Nephron (organoid): ENCODE data around the gene CDH13.

Experiments
- H3K27ac Mint-ChIP-seq, 3 experiments: 2 replicates each; pipeline ENCODE4 v1.8.0; 2020; ENCODE audit warnings: mixed read lengths in 3 of 3, mild to moderate bottlenecking in 2 of 3, moderate library complexity in 1 of 3
- H3K27me3 Mint-ChIP-seq: 2 replicates; pipeline ENCODE4 v1.8.0; 2021; ENCODE audit warnings: low read depth, mild to moderate bottlenecking, moderate library complexity, mixed read lengths
- H3K36me3 Mint-ChIP-seq: 2 replicates; pipeline ENCODE4 v1.8.0; 2020; ENCODE audit warnings: low read depth, mixed read lengths
- H3K4me1 Mint-ChIP-seq: 2 replicates; pipeline ENCODE4 v1.8.0; 2020; ENCODE audit warnings: mixed read lengths
- H3K4me3 Mint-ChIP-seq, 3 experiments: 2 replicates each; pipeline ENCODE4 v1.8.0; 2020; ENCODE audit warnings: mild to moderate bottlenecking in 3 of 3, mixed read lengths in 3 of 3, moderate library complexity in 2 of 3
- H3K9me3 Mint-ChIP-seq: 2 replicates; pipeline ENCODE4 v1.8.0; 2020; ENCODE audit warnings: mixed read lengths
- TF ChIP-seq, protein P1 (sequence below), 3 experiments: fragments of 200-600 bp; sonication (generic); IDR thresholded peaks; one replicate each; pipeline ENCODE4 v1.5.0; 2021; ENCODE audit warnings: antibody characterized with exemption in 3 of 3; ENCODE audit not compliant: unreplicated experiment in 3 of 3

Gene CDH13

DNA sequence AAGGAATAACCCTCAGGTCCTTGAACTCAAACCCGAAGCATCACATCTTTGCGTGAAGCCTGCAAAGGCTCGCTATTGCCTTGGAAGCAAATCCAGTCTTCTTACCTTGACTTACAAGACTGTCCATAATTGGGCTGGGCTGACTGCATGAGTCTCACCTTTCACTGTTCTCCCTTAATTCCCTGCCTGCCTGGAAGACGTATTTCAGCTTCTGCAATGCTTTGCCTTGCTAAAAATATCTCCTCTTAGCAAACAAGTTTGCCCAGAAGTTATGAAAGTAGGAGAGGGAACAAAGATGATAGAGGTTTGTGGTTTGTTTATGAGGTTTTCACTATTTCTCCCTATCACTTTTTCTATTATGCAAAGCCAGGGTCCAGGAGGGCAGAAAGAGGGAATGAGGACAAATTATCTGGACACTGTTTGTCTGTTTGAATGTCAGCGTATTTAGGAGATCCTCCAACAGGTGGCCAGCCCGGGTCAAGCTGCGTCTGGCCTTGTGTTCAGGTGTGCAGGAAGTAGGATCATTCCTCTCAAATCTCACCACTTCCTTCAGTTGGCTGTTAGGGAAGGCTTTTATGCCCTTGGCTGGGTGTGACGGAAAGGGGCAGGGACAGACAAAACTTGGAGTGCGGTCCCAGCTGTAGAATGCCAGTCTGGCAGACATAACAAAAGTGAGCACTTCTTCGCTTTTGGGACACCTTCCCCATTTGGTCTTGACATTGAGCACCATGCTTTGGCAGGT is 488.9 kb downstream of the CDH13 start:
- H3K4me3 Mint-ChIP-seq: no peak overlapping the region
- peaks cover 26% of the 10 kb centered on the region for H3K4me1 Mint-ChIP-seq
- no peaks in the 10 kb centered on the region for H3K9me3 Mint-ChIP-seq
- H3K36me3 Mint-ChIP-seq: no peaks in the 10 kb centered on the region
- no peak overlapping the region for H3K27ac Mint-ChIP-seq
- TF ChIP-seq, protein P1, sequence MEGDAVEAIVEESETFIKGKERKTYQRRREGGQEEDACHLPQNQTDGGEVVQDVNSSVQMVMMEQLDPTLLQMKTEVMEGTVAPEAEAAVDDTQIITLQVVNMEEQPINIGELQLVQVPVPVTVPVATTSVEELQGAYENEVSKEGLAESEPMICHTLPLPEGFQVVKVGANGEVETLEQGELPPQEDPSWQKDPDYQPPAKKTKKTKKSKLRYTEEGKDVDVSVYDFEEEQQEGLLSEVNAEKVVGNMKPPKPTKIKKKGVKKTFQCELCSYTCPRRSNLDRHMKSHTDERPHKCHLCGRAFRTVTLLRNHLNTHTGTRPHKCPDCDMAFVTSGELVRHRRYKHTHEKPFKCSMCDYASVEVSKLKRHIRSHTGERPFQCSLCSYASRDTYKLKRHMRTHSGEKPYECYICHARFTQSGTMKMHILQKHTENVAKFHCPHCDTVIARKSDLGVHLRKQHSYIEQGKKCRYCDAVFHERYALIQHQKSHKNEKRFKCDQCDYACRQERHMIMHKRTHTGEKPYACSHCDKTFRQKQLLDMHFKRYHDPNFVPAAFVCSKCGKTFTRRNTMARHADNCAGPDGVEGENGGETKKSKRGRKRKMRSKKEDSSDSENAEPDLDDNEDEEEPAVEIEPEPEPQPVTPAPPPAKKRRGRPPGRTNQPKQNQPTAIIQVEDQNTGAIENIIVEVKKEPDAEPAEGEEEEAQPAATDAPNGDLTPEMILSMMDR (IDR thresholded peaks at IDR 0.05; ENCODE audit: unreplicated experiment in 3 of 3): no peak
- H3K27me3 Mint-ChIP-seq: peaks cover 20% of the 10 kb centered on the region

DNA sequence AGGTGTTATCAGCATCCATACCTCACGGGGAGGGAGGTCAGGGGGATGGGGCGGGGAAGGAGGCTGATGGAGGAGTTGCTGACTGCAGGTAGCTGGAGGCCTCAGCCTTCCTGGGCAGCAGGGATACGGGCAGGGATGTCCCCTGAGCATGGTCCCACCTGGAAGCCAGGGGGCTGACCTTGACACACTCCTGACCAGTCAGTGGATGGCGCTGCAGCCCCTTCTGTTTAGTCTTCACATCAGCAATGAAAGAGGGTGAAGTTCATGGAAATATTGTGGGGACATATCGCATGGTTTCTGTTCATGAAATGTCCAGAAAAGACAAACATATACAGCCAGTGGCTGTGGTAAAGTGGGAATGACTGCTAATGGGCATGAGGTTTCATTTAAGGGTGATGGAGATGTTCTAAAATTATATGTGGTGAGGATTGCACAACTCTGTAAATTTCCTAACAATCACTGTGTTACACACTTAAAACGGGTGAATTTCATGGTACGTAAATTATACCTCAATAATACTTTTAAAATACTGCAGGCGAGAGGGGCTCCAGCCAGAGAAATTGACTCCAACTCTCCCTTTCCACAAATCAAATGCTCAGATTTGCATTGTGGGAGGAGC is 489.6 kb downstream of the CDH13 start:
- Mint-ChIP-seq H3K4me1 (peaks cover 26% of the 10 kb centered on the region), H3K4me3 (no peak overlapping the region), H3K36me3 (no peaks in the 10 kb centered on the region), H3K9me3 (no peaks in the 10 kb centered on the region), H3K27ac (no peak overlapping the region), H3K27me3 (peaks cover 20% of the 10 kb centered on the region)
- TF ChIP-seq, protein P1 (IDR thresholded peaks at IDR 0.05; ENCODE audit: unreplicated experiment in 3 of 3): no peak

DNA sequence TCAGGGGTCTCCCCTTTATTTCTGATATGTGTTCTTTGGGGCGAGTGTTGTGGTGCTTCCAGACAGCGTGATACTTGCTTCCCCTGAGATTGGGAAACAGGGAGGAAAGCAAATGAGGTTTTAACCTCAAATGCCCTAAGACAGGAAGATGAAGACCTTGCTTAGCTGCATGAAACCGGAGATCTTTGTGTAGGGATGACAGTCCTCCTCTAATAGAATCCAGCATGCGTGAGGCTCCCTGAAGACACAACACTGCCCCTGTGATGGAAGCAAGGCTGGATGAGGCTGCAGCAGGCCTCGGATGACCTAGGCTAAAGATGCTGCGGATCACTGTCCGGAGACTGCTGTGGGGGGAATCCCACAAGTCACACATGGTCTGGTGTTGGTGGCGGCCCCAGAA is 491.0 kb downstream of the CDH13 start:
- H3K9me3 Mint-ChIP-seq: no peaks in the 10 kb centered on the region
- no peaks in the 10 kb centered on the region for H3K36me3 Mint-ChIP-seq
- no peak overlapping the region for H3K4me3 Mint-ChIP-seq
- peaks cover 16% of the 10 kb centered on the region for H3K27me3 Mint-ChIP-seq
- peaks cover 18% of the 10 kb centered on the region for H3K4me1 Mint-ChIP-seq
- H3K27ac Mint-ChIP-seq: no peak overlapping the region
- TF ChIP-seq, protein P1 (IDR thresholded peaks at IDR 0.05; ENCODE audit: unreplicated experiment in 3 of 3): no peak

DNA sequence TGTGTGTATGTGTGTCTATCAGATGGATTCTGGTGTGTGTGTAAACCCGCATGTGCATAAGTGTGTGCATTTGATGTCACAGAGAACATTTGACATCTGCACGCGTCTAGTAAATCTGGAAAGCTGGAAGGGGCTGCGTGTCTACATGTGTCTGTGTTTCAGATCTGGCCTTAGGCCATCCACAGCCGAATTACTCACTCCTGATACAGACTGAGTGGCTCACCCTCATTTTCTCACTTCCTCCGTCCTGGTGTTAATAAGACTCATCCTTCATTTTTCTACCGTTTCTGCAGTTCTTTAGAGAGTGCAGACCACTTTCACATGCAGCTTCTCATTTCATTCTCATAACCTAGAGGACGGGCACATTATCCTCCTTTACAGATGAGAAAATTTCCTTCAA is 491.6 kb downstream of the CDH13 start:
- H3K27me3 Mint-ChIP-seq: peaks cover 14% of the 10 kb centered on the region
- no peak overlapping the region for H3K27ac Mint-ChIP-seq
- H3K9me3 Mint-ChIP-seq: no peaks in the 10 kb centered on the region
- no peak overlapping the region for H3K4me3 Mint-ChIP-seq
- TF ChIP-seq, protein P1 (IDR thresholded peaks at IDR 0.05; ENCODE audit: unreplicated experiment in 3 of 3): no peak
- no peaks in the 10 kb centered on the region for H3K36me3 Mint-ChIP-seq
- H3K4me1 Mint-ChIP-seq: peaks cover 15% of the 10 kb centered on the region

DNA sequence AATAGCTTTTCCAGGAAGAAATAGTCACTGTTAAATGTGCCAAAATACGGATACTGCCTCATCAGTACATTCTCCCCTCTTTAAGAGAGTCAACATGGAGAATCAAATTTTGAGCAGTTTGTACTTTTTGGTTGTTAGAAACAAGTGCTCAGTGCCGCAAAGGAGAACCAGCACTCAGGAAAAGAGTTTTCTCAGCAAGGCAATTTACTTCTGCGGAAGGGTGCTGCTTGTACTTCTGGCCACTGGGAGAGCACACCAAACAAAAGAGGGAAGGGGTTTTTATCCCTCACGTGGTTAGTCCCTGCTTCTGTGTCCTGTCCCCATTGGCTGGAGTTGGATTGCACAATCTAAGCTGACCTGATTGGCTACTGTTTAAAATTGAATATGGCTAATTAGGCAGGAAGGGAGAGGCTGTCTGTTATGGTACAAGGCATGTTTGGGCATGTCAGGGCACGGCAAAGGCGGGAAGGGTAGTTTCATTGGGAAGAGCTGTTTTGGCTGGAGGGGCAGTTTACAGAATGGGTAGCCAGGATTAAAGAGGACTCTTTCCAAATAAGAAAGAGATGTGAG is 499.3 kb downstream of the CDH13 start:
- peaks cover 3% of the 10 kb centered on the region for H3K27me3 Mint-ChIP-seq
- H3K4me1 Mint-ChIP-seq: no peaks in the 10 kb centered on the region
- H3K36me3 Mint-ChIP-seq: peaks cover 5% of the 10 kb centered on the region
- TF ChIP-seq, protein P1 (IDR thresholded peaks at IDR 0.05; ENCODE audit: unreplicated experiment in 3 of 3): no peak
- H3K4me3 Mint-ChIP-seq: no peak overlapping the region
- H3K9me3 Mint-ChIP-seq: peaks cover 9% of the 10 kb centered on the region
- no peak overlapping the region for H3K27ac Mint-ChIP-seq
